Measurements from ENCODE around the gene ARMH3.

- TF ChIP-seq CTCF (IDR thresholded peaks at IDR 0.05 in 2 of 3, conservative IDR thresholded peaks at IDR 0.05 in 1 of 3; ENCODE audit: control insufficient read depth in 2 of 3, extremely low read depth in 1 of 3, insufficient read depth in 1 of 3, low read depth in 3 of 3, low read length in 3 of 3) = no peak
- no peak for TF ChIP-seq ZNF384 (IDR thresholded peaks at IDR 0.05; ENCODE audit: borderline replicate concordance, low read depth, low read length)
- no peak for TF ChIP-seq RAD21 (IDR thresholded peaks at IDR 0.05; ENCODE audit: insufficient read depth, low read depth, low read length)
These were observed 214.1 kb downstream of the ARMH3 start for GRCh38 chr10:101841826-101842225.
